ENCODE measurements around the gene HDAC4.

Gene HDAC4

GRCh38 chr2:239278941-239279365 lies 121.9 kb downstream of the HDAC4 start:
- peaks cover 66 to 67% of the 10 kb centered on the region in 2 experiments for H3K4me1 ChIP-seq (ENCODE audit: control insufficient read depth in 1 of 2, insufficient read depth in 1 of 2, low read depth in 1 of 2, low read length in 1 of 2)
- no peaks in the 10 kb centered on the region for H3K27me3 ChIP-seq
- no peaks in the 10 kb centered on the region for H3K9me3 ChIP-seq
- H3K36me3 ChIP-seq: no peaks in the 10 kb centered on the region
- no peak for TF ChIP-seq CTCF (IDR thresholded peaks at IDR 0.05)
- no peak overlapping the region for H3K4me3 ChIP-seq (ENCODE audit: low read depth in 1 of 2, low read length in 1 of 2)
- peak overlapping the region; percentile 75 for H3K27ac ChIP-seq

GRCh38 chr2:239278361-239278760 lies 122.5 kb downstream of the HDAC4 start:
- Histone ChIP-seq H3K36me3 (no peaks in the 10 kb centered on the region), H3K27ac (no peak overlapping the region)

GRCh38 chr2:239277401-239278085 lies 123.3 kb downstream of the HDAC4 start:
- no peak for TF ChIP-seq CTCF (IDR thresholded peaks at IDR 0.05)
- peaks cover 69% of the 10 kb centered on the region in 2 experiments for H3K4me1 ChIP-seq (ENCODE audit: control insufficient read depth in 1 of 2, insufficient read depth in 1 of 2, low read depth in 1 of 2, low read length in 1 of 2)
- no peak overlapping the region for H3K27ac ChIP-seq
- H3K36me3 ChIP-seq: no peaks in the 10 kb centered on the region
- H3K4me3 ChIP-seq (ENCODE audit: low read depth in 1 of 2, low read length in 1 of 2): no peak overlapping the region
- no peaks in the 10 kb centered on the region for H3K9me3 ChIP-seq
- no peaks in the 10 kb centered on the region for H3K27me3 ChIP-seq

More at GRCh38 chr2:239278361-239278760, 122.5 kb downstream of the HDAC4 start:
- H3K4me1 ChIP-seq (ENCODE audit: control insufficient read depth in 1 of 2, insufficient read depth in 1 of 2, low read depth in 1 of 2, low read length in 1 of 2): peaks cover 67 to 68% of the 10 kb centered on the region in 2 experiments
- H3K4me3 ChIP-seq (ENCODE audit: low read depth in 1 of 2, low read length in 1 of 2): no peak overlapping the region
- H3K27me3 ChIP-seq: no peaks in the 10 kb centered on the region
- no peaks in the 10 kb centered on the region for H3K9me3 ChIP-seq
- no peak for TF ChIP-seq CTCF (IDR thresholded peaks at IDR 0.05)

GRCh38 chr2:239276851-239277250 lies 124.0 kb downstream of the HDAC4 start:
- no peaks in the 10 kb centered on the region for H3K9me3 ChIP-seq
- no peaks in the 10 kb centered on the region for H3K36me3 ChIP-seq
- H3K4me1 ChIP-seq (ENCODE audit: control insufficient read depth in 1 of 2, insufficient read depth in 1 of 2, low read depth in 1 of 2, low read length in 1 of 2): peaks cover 73 to 75% of the 10 kb centered on the region in 2 experiments
- no peak for TF ChIP-seq CTCF (IDR thresholded peaks at IDR 0.05)
- no peak overlapping the region for H3K4me3 ChIP-seq (ENCODE audit: low read depth in 1 of 2, low read length in 1 of 2)
- H3K27ac ChIP-seq: peak overlapping the region; percentile 21
- no peaks in the 10 kb centered on the region for H3K27me3 ChIP-seq

GRCh38 chr2:239275847-239276831 lies 124.7 kb downstream of the HDAC4 start:
- no peak for TF ChIP-seq CTCF (IDR thresholded peaks at IDR 0.05)
- Histone ChIP-seq H3K4me3 (ENCODE audit: low read depth in 1 of 2, low read length in 1 of 2) (peak overlapping the region in 1 of 2 experiments; percentile 45), H3K36me3 (no peaks in the 10 kb centered on the region), H3K27me3 (no peaks in the 10 kb centered on the region), H3K9me3 (no peaks in the 10 kb centered on the region), H3K4me1 (ENCODE audit: control insufficient read depth in 1 of 2, insufficient read depth in 1 of 2, low read depth in 1 of 2, low read length in 1 of 2) (peaks cover 78 to 80% of the 10 kb centered on the region in 2 experiments), H3K27ac (peak overlapping the region; percentile 78)
